Panc1 (cell line): Measurements from ENCODE around the gene ADGRV1. TPM values are rescaled to one million over a fixed set of nuclear protein-coding genes. Genes with fewer than 3 reads are reported as not detected.

Experiments used
- ATAC-seq: fragments of 200-7000 bp; cut with Tn5 transposase; 2 replicates; pipeline ENCODE4 v1.9.1; 2020; ENCODE audit warnings: mild to moderate bottlenecking, moderate library complexity
- BruUV-seq: library from RNA; stranded (reverse); fragments of 400-500 nt; replicated peaks from 2 replicates; lab custom pipeline; 2021; lab: Mats Ljungman, UMichigan
- CTCF ChIA-PET: fragments of 300-600 bp; sonication (Branson Sonifier 250); formaldehyde crosslinking; loops from one replicate; lab custom pipeline; 2022; ENCODE audit warnings: antibody characterized with exemption; lab: Charles Lee
- POLR2A ChIA-PET: fragments of 300-600 bp; sonication (Branson Sonifier 250); formaldehyde crosslinking; loops from one replicate; lab custom pipeline; 2022; ENCODE audit warnings: antibody characterized with exemption; lab: Charles Lee
- DNase-seq: peaks from one replicate; pipeline ENCODE4 v3.0.0-alpha.2; 2010; ENCODE audit warnings: low read depth, low spot score
- H3K27ac ChIP-seq: 2 replicates; pipeline ENCODE4 v1.5.1; 2011; ENCODE audit warnings: mild to moderate bottlenecking, low read length, inconsistent platforms
- H3K27me3 ChIP-seq: fragments of 200-500 bp; sonication (Bioruptor generic); 2 replicates; pipeline ENCODE4 v1.6.0; 2014; ENCODE audit warnings: low read length, inconsistent platforms; ENCODE audit not compliant: control insufficient read depth, insufficient read depth
- H3K36me3 ChIP-seq: fragments of 200-500 bp; sonication (Bioruptor generic); 2 replicates; pipeline ENCODE4 v1.5.1; 2014; ENCODE audit warnings: inconsistent platforms, mild to moderate bottlenecking, low read length, moderate library complexity; ENCODE audit not compliant: control insufficient read depth, insufficient read depth
- H3K4me1 ChIP-seq: 2 replicates; pipeline ENCODE4 v1.5.1; 2011; ENCODE audit warnings: inconsistent platforms, mild to moderate bottlenecking, low read length, moderate library complexity; ENCODE audit not compliant: control insufficient read depth, insufficient read depth
- H3K4me3 ChIP-seq, 2 experiments: 2 replicates each; pipeline ENCODE4 v1.5.1; 2011 to 2012; ENCODE audit warnings: low read depth in 2 of 2, low read length in 2 of 2, mild to moderate bottlenecking in 2 of 2, inconsistent platforms in 1 of 2, moderate library complexity in 1 of 2
- H3K9me3 ChIP-seq: fragments of 200-500 bp; sonication (Bioruptor generic); 2 replicates; pipeline ENCODE4 v1.5.1; 2014; ENCODE audit warnings: low read depth, mild to moderate bottlenecking, inconsistent platforms, low read length, moderate library complexity; ENCODE audit not compliant: control insufficient read depth, insufficient read depth
- POLR2AphosphoS5 ChIP-seq: IDR thresholded peaks from 2 replicates; pipeline ENCODE4 v1.6.1; 2012; ENCODE audit warnings: mild to moderate bottlenecking, low read depth, low read length, moderate library complexity
- REST ChIP-seq, 2 experiments: IDR thresholded peaks; 2 replicates each; pipeline ENCODE4 v1.6.1; 2011 to 2012; ENCODE audit warnings: low read depth in 2 of 2, control low read depth in 1 of 2, low read length in 1 of 2, mild to moderate bottlenecking in 1 of 2, moderate library complexity in 1 of 2; ENCODE audit not compliant: insufficient read depth in 1 of 2
- SIN3A ChIP-seq: IDR thresholded peaks from 2 replicates; pipeline ENCODE4 v1.6.1; 2012; ENCODE audit warnings: low read depth, mild to moderate bottlenecking, low read length, moderate library complexity, borderline replicate concordance; ENCODE audit not compliant: insufficient read depth
- TCF7L2 ChIP-seq: IDR thresholded peaks from 2 replicates; pipeline ENCODE4 v1.6.1; 2011; ENCODE audit warnings: mild to moderate bottlenecking, low read depth, low read length, inconsistent platforms
- in situ Hi-C: cut with HindIII; loops from 2 replicates; pipeline ENCODE4 v1.10.0; 2016; ENCODE audit warnings: low sequenced_read_pairs, low pct_unique_long_range_greater_than_20kb
- intact Hi-C: fragments of 100-400 bp; cut with micrococcal nuclease; formaldehyde crosslinking; loops from one replicate; pipeline ENCODE4 v1.10.0; 2022; ENCODE audit not compliant: unreplicated experiment
- total RNA-seq: library from RNA; stranded (reverse); gene quantifications from one replicate; pipeline ENCODE4 v1.2.1, GENCODE V29; 2021; ENCODE audit not compliant: unreplicated experiment
- TF ChIP-seq, protein P1 (sequence below): fragments of 450-650 bp; IDR thresholded peaks from 2 replicates; pipeline ENCODE4 v1.5.1; 2017; ENCODE audit warnings: mild to moderate bottlenecking

ADGRV1 gene
- total RNA-seq, 1 experiment from 2014 or later = 0.49 TPM

- DNase-seq = no peak
- Histone ChIP-seq H3K27me3 (no peaks in the 10 kb centered on the region), H3K9me3 (no peaks in the 10 kb centered on the region), H3K4me1 (no peaks in the 10 kb centered on the region), H3K36me3 (no peaks in the 10 kb centered on the region), H3K27ac (no peak overlapping the region), H3K4me3 (no peak overlapping the region)
- ATAC-seq = no peak
- in situ Hi-C loops = no loop called here
- POLR2A ChIA-PET = no interaction called here
- TF ChIP-seq REST (IDR thresholded peaks at IDR 0.05; ENCODE audit: insufficient read depth in 1 of 2, low read depth in 2 of 2, low read length in 1 of 2) (no peak), POLR2AphosphoS5 (no peak), SIN3A (no peak), TCF7L2 (no peak)
- TF ChIP-seq, protein P1, sequence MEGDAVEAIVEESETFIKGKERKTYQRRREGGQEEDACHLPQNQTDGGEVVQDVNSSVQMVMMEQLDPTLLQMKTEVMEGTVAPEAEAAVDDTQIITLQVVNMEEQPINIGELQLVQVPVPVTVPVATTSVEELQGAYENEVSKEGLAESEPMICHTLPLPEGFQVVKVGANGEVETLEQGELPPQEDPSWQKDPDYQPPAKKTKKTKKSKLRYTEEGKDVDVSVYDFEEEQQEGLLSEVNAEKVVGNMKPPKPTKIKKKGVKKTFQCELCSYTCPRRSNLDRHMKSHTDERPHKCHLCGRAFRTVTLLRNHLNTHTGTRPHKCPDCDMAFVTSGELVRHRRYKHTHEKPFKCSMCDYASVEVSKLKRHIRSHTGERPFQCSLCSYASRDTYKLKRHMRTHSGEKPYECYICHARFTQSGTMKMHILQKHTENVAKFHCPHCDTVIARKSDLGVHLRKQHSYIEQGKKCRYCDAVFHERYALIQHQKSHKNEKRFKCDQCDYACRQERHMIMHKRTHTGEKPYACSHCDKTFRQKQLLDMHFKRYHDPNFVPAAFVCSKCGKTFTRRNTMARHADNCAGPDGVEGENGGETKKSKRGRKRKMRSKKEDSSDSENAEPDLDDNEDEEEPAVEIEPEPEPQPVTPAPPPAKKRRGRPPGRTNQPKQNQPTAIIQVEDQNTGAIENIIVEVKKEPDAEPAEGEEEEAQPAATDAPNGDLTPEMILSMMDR = no peak
- CTCF ChIA-PET = no interaction called here
- no TSS peak for BruUV-seq
- intact Hi-C loops = no loop called here
These were observed 536.7 kb downstream of the ADGRV1 start for GRCh38 chr5:91095313-91095712.

GRCh38 chr5:91095786-91096385, 537.3 kb downstream of the ADGRV1 start:
- H3K36me3 ChIP-seq = no peaks in the 10 kb centered on the region
- H3K9me3 ChIP-seq = no peaks in the 10 kb centered on the region
- BruUV-seq = no TSS peak
- no peaks in the 10 kb centered on the region for H3K4me1 ChIP-seq
- intact Hi-C loops = no loop called here
- ChIA-PET POLR2A (no interaction called here), CTCF (no interaction called here)
- H3K27ac ChIP-seq = no peak overlapping the region
- TF ChIP-seq REST (IDR thresholded peaks at IDR 0.05; ENCODE audit: insufficient read depth in 1 of 2, low read depth in 2 of 2, low read length in 1 of 2) (no peak), POLR2AphosphoS5 (no peak), SIN3A (no peak), TCF7L2 (no peak)
- TF ChIP-seq, protein P1 = no peak
- H3K27me3 ChIP-seq = no peaks in the 10 kb centered on the region
- H3K4me3 ChIP-seq = no peak overlapping the region
- no peak for DNase-seq
- in situ Hi-C loops = no loop called here
- no peak for ATAC-seq
